GDM1 (cell line): ENCODE data around the gene VEZT.
"Not testable (repeated sequence)": the region's sequence is repeated elsewhere in the genome, so short reads cannot be mapped to it uniquely, and the experiment has no call there.

Experiments
- DNase-seq: peaks from one replicate; lab custom pipeline; 2025; lab: John Stamatoyannopoulos, UW

Gene VEZT

GRCh38 chr12:95257541-95257940 is 39.9 kb downstream of the VEZT start:
- DNase-seq, result no peak

DNA sequence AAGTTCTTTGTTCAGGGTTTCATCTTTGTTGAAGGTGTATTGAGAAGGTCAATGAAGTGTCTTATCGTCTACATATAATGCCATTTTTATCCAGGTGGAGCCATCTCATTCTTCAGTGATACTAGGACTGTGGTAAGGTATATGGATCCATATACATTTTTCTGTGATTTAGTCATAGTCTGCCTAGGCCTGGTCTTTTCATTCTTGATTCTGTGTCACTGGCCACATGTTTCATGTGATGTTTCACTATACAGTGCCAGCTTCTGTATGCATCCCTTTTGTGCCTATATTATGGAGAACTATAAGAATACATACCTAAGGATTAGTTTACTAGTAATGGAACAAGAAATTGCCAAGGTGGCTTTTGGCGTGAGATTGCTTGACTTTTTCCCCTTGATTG is 40.5 kb downstream of the VEZT start:
- DNase-seq, result no peak

DNA sequence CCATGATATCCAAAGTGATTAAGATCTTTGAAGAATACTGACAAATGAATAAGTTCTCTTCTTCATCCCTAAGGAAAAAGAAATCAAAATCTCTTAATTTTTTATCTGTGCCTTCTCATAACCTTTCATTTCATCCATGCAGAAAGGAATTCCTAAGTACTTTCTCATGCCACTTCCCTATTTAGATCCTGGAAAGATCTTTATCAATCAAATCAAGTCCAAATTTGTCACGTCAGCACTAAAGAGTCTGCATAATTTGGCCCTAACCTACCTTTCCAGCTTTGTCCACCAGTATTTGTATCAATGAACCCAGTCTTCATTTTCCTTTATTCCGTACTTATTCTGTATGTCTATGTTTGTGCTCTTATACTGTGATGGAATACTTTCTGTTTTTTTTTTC is 41.2 kb downstream of the VEZT start:
- no peak for DNase-seq

DNA sequence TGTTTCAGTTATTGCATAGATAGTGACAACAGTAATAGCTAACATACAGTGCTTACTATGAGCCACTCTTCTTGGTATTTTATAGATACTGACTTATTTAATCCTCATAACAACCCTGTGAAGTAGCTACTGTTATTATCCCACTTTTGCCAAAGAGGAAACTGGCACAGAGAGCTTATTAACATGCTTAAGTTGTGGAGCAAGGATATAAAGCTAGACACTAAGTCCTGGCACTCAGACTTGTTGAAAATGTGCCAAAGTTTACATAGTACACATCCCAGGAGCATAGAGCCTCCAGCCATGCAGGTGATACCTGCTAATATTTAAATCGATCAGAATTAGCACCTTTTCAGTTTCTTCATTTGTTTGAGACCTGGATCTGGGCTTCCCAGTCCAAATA is 41.8 kb downstream of the VEZT start:
- DNase-seq, result no peak

- DNase-seq, result no peak
These were observed 43.5 kb downstream of the VEZT start for GRCh38 chr12:95261109-95261508.

- no peak for DNase-seq
These were observed 45.2 kb downstream of the VEZT start for GRCh38 chr12:95262808-95263207.

GRCh38 chr12:95265765-95266164 is 48.2 kb downstream of the VEZT start:
- DNase-seq, result no peak

DNA sequence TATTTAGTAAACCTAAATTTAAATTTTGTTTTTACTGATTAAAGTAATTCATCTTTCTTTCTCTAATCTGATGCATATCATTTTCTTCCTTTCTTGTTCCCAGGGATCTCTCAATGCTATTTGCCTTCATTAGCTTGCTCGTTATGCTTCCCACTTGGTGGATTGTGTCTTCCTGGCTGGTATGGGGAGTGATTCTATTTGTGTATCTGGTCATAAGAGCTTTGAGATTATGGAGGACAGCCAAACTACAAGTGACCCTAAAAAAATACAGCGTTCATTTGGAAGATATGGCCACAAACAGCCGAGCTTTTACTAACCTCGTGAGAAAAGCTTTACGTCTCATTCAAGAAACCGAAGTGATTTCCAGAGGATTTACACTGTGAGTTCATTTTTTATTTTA is 48.6 kb downstream of the VEZT start:
- DNase-seq, result no peak

DNA sequence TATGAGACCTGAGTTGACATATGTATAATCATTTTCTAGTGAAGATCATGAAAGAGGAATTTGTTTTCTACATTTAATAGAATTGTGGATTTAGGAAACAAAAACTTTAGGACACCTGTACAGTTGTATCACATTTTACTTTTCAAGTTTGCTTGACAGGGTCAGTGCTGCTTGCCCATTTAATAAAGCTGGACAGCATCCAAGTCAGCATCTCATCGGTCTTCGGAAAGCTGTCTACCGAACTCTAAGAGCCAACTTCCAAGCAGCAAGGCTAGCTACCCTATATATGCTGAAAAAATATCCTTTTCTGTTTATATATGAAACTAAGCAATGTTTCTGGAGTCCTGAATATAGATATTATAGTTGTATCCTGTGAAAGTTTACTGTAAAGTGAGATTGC is 52.3 kb downstream of the VEZT start:
- DNase-seq, result no peak

DNA sequence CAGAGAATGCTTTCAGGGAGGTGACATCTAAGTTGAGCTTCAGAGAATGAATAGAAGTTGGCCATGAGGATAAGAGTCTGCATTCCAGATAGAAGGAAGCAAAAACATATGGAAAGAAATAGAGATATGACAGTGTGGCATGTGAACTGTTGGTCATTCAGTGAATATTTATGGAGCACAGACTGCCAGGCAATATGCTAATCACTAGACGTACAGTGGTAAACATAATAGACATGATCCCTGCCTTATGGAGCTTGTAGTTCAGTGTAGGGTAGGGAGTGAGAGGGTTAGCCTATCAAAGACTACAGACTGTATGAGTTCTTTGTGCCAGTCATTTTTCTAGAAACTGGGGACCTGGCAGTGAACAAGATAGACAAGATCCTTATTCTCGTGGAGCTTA is 53.9 kb downstream of the VEZT start:
- no peak for DNase-seq

DNA sequence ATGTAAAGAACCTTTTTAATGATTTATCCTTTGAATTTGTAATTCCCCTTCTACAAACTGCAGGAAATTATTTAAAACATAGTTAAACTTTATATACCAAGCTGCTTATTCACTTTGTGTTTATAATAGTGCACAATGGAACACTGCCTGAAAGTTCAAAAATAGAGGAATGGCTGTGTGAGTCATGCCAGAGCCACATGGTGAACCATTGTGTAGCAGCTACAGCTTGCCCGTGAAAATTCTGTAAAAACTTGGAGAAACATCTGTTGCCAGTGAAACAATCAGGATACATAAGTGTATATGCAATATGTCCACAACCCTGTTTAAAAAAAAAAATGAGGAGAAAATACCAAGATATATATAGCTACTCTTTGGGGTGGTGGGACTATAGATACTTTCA is 59.5 kb downstream of the VEZT start:
- no peak for DNase-seq

GRCh38 chr12:95279856-95280255 is 62.2 kb downstream of the VEZT start:
- no peak for DNase-seq

- DNase-seq, result no peak
These were observed 64.7 kb downstream of the VEZT start for GRCh38 chr12:95282266-95282665.

GRCh38 chr12:95283371-95283770 is 65.8 kb downstream of the VEZT start:
- DNase-seq, result no peak

DNA sequence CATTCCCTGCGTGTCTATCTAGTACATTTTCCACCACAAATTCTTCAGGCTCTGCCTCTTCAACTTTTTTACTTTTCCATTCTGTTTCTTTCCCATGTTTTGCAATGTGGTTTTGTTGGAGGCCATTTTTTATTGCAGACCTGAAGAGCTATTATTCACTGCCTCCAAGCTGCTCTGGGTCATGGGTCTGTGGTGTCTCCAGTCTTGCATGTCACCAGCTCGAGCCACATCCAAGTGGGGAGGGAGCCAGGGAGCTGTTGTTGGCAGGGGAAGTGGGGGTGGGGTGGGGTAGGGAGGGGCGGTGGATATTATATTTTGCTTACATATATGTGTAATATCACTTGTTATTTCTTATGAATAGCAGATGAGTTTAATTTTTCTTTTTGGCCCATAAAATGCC is 69.1 kb downstream of the VEZT start:
- no peak for DNase-seq

DNA sequence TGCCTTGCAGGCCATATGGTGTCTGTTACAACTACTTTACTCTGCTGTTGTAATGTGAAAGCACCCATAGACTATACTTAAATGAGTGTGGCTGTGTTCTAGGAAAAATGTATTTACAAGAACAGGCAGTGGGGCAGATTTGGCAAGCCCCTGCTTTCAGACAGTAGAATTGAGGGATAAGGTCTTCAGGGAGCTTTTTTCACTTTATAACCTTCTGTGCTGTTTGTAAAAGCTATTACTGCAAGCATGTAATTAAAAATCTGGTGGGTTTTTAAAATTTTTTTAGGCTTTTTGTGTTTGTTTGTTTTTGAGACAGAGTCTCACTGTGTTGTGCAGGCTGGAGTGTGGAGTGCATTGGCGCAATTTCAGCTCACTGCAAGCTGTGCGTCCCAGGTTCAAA is 73.9 kb downstream of the VEZT start:
- DNase-seq, result no peak

DNA sequence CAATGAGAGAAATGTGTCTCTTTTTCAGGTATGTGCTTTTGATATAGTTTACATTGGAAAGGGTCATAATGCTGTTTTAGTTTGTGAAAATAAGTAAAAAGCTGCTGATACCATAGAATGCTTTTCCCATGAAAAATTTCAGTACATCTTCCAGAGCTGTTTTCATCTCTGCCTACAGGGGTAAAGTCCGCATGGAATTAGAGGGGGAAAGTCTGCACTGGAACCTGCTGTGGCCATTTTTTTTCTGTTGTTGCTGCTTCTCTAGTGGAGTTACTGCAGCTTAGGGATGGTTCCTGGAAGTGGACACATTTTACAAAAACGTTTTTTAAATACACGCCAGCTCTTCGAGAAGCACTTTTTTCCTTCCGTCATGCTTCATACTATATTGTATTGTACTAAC is 81.3 kb downstream of the VEZT start:
- no peak for DNase-seq

GRCh38 chr12:95300286-95300685 is 82.7 kb downstream of the VEZT start:
- no peak for DNase-seq

DNA sequence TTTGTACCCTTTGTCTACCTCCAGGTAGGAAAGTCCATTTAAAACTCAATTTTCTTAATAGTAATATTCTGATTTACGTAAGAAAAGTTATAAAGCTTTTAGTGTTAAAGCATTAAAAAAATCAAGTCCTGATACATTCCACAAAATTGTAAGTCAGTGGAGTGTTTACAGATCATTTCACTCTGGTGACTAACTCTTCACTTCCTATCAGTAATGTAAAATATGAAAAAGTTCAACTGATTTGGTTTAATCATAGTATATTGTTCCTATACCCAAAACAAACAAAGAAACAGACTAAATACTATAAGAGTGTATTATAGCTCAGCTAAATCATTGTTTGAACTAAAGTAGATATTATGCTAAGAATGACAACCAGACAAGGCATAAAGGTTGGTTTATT is 85.9 kb downstream of the VEZT start:
- DNase-seq, result no peak

GRCh38 chr12:95304673-95305198 is 87.1 kb downstream of the VEZT start:
- DNase-seq, result no peak

DNA sequence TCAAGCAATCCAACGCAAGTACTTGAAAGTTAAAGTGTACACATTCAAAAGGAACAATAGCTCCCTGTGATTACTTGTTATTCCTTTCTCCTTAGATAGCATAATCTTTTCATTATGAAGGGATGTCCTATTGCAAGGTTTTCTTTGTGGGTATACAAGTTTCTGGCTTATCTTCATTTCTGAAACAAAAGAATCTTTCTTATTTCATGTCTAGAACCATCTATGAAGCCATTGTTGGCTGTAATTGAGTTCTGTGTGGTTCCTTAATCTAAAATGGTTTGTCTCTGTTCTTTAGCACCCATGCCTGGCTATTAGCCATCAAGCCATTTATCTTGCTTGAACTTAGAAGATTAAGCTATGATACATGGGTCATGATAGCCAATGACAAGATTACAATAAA is 95.0 kb downstream of the VEZT start:
- no peak for DNase-seq

DNA sequence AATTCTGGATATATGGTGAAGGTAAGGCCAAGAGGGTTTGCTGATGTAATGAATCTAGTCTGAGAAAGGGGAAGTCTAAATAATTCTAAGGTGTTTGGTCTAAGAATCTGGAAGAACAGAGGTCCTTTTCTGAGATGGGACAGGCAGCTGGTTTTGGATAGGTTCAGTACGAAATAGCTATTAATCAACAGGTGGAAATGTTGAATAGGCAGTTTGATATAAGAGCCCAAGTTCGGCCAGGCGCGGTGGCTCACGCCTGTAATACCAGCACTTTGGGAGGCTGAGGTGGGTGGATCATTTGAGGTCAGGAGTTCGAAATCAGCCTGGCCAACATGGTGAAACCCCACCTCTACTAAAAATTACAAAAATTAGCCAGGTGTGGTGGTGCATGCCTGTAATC is 97.1 kb downstream of the VEZT start:
- DNase-seq, result not testable (repeated sequence)

- no peak for DNase-seq
These were observed 99.2 kb downstream of the VEZT start for GRCh38 chr12:95316798-95317197.

- no peak for DNase-seq
These were observed 100.5 kb downstream of the VEZT start for GRCh38 chr12:95318071-95318545.
